SU-DHL-6 (cell line): ENCODE data around the gene NHP2.
A peak's percentile ranks its signal among the peaks of the same experiment; 100 is the strongest.

Experiments used
- H2AFZ ChIP-seq: fragments of 200-600 bp; sonication (generic); 2 replicates; pipeline ENCODE4 v1.6.1; 2014; ENCODE audit warnings: low read depth, mild to moderate bottlenecking, moderate library complexity, mixed read lengths, antibody characterized with exemption, low read length; ENCODE audit not compliant: severe bottlenecking
- H3F3A ChIP-seq: fragments of 200-600 bp; shearing (Covaris generic); 2 replicates; pipeline ENCODE4 v1.6.0; 2016; ENCODE audit warnings: antibody characterized with exemption, mild to moderate bottlenecking; ENCODE audit not compliant: insufficient read depth
- H3K27ac ChIP-seq: fragments of 200-600 bp; sonication (generic); 2 replicates; pipeline ENCODE4 v1.5.1; 2016; ENCODE audit warnings: low read depth, mild to moderate bottlenecking, low read length, moderate library complexity, mixed read lengths
- H3K27me3 ChIP-seq: fragments of 200-600 bp; sonication (generic), shearing (Covaris generic); 2 replicates; pipeline ENCODE4 v1.6.0; 2014; ENCODE audit warnings: mild to moderate bottlenecking, low read length
- H3K36me3 ChIP-seq: fragments of 200-600 bp; sonication (generic); 2 replicates; pipeline ENCODE4 v1.6.1; 2014; ENCODE audit warnings: mild to moderate bottlenecking, low read length, mixed read lengths
- H3K4me2 ChIP-seq: fragments of 300-600, 200-600 bp; shearing (Covaris generic), sonication (generic); 2 replicates; pipeline ENCODE4 v1.6.0; 2014; ENCODE audit warnings: low read length, low read depth, mild to moderate bottlenecking; ENCODE audit not compliant: poor library complexity, severe bottlenecking
- H3K4me3 ChIP-seq: fragments of 200-600 bp; sonication (generic); 2 replicates; pipeline ENCODE4 v1.5.1; 2014; ENCODE audit warnings: antibody characterized with exemption, low read length, mild to moderate bottlenecking, mixed read lengths; ENCODE audit not compliant: insufficient read depth, poor library complexity, severe bottlenecking
- H3K79me2 ChIP-seq: fragments of 200-600 bp; sonication (generic); 2 replicates; pipeline ENCODE4 v1.6.1; 2014; ENCODE audit warnings: mild to moderate bottlenecking, low read length, moderate library complexity; ENCODE audit not compliant: insufficient read depth
- H3K9ac ChIP-seq: fragments of 200-600 bp; sonication (generic); 2 replicates; pipeline ENCODE4 v1.7.0; 2014; ENCODE audit warnings: mild to moderate bottlenecking, low read length
- H3K9me2 ChIP-seq: fragments of 200-600 bp; sonication (generic); replicated peaks from 2 replicates; pipeline ENCODE4 v1.6.1; 2014; ENCODE audit warnings: low read length; ENCODE audit not compliant: insufficient read depth
- H3K9me3 ChIP-seq: fragments of 200-600 bp; sonication (generic); 2 replicates; pipeline ENCODE4 v1.6.1; 2014; ENCODE audit warnings: low read length, mixed read lengths; ENCODE audit not compliant: insufficient read depth
- H4K20me1 ChIP-seq: fragments of 200-600 bp; sonication (generic); 2 replicates; pipeline ENCODE4 v1.6.1; 2014; ENCODE audit warnings: low read depth, mild to moderate bottlenecking, antibody characterized with exemption, low read length, moderate library complexity, mixed read lengths
- EZH2phosphoT487 ChIP-seq: fragments of 200-600 bp; sonication (generic), shearing (Covaris generic); conservative IDR thresholded peaks from 2 replicates; pipeline ENCODE4 v1.6.1; 2018; ENCODE audit warnings: mild to moderate bottlenecking, antibody characterized with exemption, low read length, moderate library complexity, mixed read lengths
- TF ChIP-seq, protein P1 (sequence below): fragments of 200-600 bp; sonication (generic); IDR thresholded peaks from one replicate; pipeline ENCODE4 v1.5.1; 2017; ENCODE audit warnings: antibody characterized with exemption, mild to moderate bottlenecking, low read length, moderate library complexity; ENCODE audit not compliant: insufficient read depth, poor library complexity, severe bottlenecking

NHP2 gene

GRCh38 chr5:178153530-178154340, at the start of gene NHP2:
TSS of gene NHP2 (minus strand) at chr5:178153885. CDS start at chr5:178153817, 68 bp downstream.
- Histone ChIP-seq H3K79me2 (peaks cover 10% of the 10 kb centered on the region), H3K4me2 (peak within 1 kb of the TSS; percentile 71), H3K36me3 (no peaks in the 10 kb centered on the region), H4K20me1 (no peaks in the 10 kb centered on the region), H3K9me2 (no peaks in the 10 kb centered on the region), H3K4me3 (peak within 1 kb of the TSS; percentile 95), H3K9ac (peak within 1 kb of the TSS; percentile 88), H3F3A (peaks cover 14% of the 10 kb centered on the region; the same call in 1 of the 2 replicates), H3K9me3 (no peaks in the 10 kb centered on the region), H3K27ac (peak within 1 kb of the TSS; percentile 20), H3K27me3 (no peaks in the 10 kb centered on the region), H2AFZ (peak within 1 kb of the TSS; percentile 54)
- TF ChIP-seq, protein P1, sequence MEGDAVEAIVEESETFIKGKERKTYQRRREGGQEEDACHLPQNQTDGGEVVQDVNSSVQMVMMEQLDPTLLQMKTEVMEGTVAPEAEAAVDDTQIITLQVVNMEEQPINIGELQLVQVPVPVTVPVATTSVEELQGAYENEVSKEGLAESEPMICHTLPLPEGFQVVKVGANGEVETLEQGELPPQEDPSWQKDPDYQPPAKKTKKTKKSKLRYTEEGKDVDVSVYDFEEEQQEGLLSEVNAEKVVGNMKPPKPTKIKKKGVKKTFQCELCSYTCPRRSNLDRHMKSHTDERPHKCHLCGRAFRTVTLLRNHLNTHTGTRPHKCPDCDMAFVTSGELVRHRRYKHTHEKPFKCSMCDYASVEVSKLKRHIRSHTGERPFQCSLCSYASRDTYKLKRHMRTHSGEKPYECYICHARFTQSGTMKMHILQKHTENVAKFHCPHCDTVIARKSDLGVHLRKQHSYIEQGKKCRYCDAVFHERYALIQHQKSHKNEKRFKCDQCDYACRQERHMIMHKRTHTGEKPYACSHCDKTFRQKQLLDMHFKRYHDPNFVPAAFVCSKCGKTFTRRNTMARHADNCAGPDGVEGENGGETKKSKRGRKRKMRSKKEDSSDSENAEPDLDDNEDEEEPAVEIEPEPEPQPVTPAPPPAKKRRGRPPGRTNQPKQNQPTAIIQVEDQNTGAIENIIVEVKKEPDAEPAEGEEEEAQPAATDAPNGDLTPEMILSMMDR = no peak
- no peak for TF ChIP-seq EZH2phosphoT487

- Histone ChIP-seq H3K4me2 (no peak overlapping the region), H3K9me2 (no peaks in the 10 kb centered on the region), H3K27me3 (no peaks in the 10 kb centered on the region), H3K9ac (no peak overlapping the region), H3K36me3 (peaks cover 21% of the 10 kb centered on the region), H3K27ac (no peak overlapping the region), H3F3A (peaks cover 22% of the 10 kb centered on the region), H3K9me3 (no peaks in the 10 kb centered on the region), H3K79me2 (peaks cover 38% of the 10 kb centered on the region), H4K20me1 (peaks cover 22% of the 10 kb centered on the region), H2AFZ (no peak overlapping the region), H3K4me3 (no peak overlapping the region)
- TF ChIP-seq, protein P1 = no peak
- TF ChIP-seq EZH2phosphoT487 = no peak
These were observed 48.9 kb upstream of the NHP2 start for GRCh38 chr5:178202541-178202940.

DNA sequence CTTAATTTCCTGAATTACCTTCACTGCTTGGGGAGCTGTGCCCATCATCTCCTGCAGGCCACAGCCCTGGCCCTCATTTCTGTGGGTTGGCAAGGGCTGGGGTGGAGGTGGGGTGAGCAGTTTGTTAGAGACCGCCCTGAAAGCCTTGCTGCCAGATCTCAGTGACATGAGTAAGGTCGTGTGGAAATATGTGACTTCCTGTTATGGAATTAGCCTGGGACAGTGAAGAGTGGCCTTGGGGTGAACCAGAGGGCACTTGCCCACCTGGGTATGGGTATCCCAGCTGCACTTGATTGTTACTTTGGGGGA, 48.2 kb upstream of the NHP2 start:
- no peak overlapping the region for H3K27ac ChIP-seq

More for the DNA sequence above, 48.2 kb upstream of the NHP2 start:
- no peaks in the 10 kb centered on the region for H3K9me3 ChIP-seq
- H2AFZ ChIP-seq = no peak overlapping the region
- H3K27me3 ChIP-seq = no peaks in the 10 kb centered on the region
- H3K79me2 ChIP-seq = peaks cover 31% of the 10 kb centered on the region
- H3K4me2 ChIP-seq = no peak overlapping the region
- H3K36me3 ChIP-seq = peaks cover 14% of the 10 kb centered on the region
- no peak for TF ChIP-seq EZH2phosphoT487
- TF ChIP-seq, protein P1 = no peak
- no peak overlapping the region for H3K4me3 ChIP-seq
- H3F3A ChIP-seq = peaks cover 16% of the 10 kb centered on the region
- H3K9me2 ChIP-seq = no peaks in the 10 kb centered on the region
- H4K20me1 ChIP-seq = peaks cover 16% of the 10 kb centered on the region
- no peak overlapping the region for H3K9ac ChIP-seq
